HG02970 (cell line): ENCODE results near the gene PTGES3.
A peak's percentile ranks its signal among the peaks of the same experiment; 100 is the strongest.
"Not testable (repeated sequence)": the region's sequence is repeated elsewhere in the genome, so short reads cannot be mapped to it uniquely, and the experiment has no call there.

Experiments used
- ATAC-seq: cut with Tn5 transposase; IDR thresholded peaks from one replicate; pipeline ENCODE4 v1.9.1; 2021; ENCODE audit warnings: mild to moderate bottlenecking, moderate library complexity, moderate number of reproducible peaks; ENCODE audit not compliant: unreplicated experiment, low FRiP score

The PTGES3 gene, protein sequence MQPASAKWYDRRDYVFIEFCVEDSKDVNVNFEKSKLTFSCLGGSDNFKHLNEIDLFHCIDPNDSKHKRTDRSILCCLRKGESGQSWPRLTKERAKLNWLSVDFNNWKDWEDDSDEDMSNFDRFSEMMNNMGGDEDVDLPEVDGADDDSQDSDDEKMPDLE

DNA sequence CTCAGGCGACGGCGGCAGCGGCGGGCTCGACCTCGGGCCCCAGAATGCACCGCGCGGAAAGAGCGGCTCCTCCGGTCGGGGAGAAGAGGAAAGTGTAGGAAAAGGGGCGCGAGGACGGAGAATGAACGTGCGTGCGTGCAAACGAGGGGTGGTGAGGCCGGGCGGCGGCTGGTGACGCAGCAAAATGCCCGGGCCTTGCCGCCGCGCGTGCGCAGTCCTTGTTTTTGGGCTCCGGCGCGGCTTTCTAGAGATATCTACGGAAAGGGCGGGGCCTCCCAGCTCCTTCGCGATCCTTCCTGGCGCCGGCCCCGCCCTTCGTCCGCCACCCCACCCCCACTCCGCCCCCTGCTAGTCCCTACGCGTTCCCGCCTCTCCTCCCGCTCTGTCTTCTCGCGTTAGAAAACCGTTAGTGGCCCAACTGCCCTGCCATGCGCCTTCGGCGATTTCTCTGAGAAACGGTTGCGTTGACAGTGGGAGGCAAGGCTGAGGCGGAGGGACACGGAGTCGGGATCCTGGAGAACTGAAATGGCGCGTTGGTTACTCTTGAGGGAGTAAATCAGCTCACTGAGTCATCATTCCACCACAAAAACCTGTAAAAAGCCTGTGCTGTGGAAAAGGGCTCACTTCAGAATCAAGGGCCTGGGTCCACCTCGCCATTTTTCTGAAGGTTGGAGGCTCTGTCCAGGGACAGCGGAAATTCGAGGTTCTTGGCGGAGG, at the start of gene PTGES3:
PTGES3 (minus strand) TSS at position 156 of the 717 bp plus-strand sequence. CDS start 285 bp downstream, outside the sequence.
- peak; percentile 71 for ATAC-seq

DNA sequence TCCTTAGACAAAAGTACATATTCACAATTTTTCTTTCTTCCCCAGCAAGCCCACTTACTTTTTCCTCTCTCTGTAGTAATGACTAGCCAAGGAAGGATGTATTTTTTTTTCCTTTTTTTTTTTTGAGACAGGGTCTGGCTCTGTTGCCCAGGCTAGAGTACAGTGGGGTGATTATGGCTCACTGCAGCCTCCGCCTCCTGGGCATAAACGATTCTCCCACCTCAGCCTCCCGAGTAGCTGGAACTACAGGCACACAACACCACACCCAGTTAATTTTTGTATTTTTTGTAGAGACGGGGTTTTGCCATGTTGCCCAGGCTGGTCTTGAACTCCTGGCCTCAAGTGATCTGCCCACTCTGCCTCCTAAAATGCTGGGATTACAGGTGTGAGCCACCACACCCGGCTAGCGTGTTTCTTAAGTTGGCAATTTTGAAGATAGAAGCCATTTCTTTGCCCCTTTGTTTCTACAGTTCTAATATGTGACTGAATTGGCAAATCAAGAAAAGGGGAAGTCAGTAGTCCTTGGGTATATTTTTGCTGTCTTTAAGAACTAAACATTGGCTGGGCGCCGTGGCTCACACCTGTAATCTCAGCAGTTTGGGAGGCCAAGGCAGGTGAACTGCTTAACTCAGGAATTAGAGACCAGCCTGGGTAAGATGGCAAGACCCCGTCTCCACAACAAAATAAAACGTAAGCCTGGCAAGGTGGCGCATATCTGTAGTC, 40.2 kb upstream of the PTGES3 start:
- ATAC-seq: no peak

DNA sequence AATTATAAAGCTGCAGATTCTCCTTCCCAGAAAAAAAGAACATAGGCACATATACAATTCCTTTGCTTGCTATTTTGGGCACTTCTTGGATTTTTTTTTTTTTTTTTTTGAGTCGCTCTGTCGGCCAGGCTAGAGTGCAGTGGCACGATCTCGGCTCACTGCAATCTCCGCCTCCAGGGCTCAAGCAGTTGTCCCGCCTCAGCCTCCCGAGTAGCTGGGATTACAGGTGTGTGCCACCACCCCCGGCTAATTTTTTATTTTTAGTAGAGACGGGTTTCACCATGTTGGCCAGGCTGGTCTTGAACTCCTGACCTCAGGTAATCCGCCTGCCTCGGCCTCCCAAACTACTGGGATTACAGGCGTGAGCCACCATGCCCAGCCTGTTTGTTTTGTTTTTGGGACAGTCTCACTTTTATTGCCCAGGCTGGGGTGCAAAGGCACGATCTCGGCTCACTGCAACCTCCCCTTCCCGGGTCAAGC, 38.2 kb upstream of the PTGES3 start:
- not testable (repeated sequence) for ATAC-seq

DNA sequence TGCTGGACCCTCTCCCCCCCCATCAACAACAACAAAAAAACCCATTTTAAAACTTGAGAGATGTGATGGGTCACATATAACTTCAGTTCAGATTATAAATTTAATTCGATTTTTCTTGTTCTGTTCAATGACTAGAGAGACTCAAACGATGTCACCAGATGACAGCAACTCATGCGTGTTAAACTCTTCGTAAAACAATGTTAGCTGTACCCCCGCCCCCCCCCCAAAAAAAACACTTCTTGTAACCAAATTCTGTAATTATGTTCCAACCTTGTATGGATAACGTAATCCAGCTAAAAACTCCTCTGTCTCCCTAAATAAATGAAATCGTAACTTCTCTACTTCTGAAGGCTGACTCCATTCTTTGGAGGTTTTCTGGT, 37.6 kb upstream of the PTGES3 start:
- no peak for ATAC-seq

DNA sequence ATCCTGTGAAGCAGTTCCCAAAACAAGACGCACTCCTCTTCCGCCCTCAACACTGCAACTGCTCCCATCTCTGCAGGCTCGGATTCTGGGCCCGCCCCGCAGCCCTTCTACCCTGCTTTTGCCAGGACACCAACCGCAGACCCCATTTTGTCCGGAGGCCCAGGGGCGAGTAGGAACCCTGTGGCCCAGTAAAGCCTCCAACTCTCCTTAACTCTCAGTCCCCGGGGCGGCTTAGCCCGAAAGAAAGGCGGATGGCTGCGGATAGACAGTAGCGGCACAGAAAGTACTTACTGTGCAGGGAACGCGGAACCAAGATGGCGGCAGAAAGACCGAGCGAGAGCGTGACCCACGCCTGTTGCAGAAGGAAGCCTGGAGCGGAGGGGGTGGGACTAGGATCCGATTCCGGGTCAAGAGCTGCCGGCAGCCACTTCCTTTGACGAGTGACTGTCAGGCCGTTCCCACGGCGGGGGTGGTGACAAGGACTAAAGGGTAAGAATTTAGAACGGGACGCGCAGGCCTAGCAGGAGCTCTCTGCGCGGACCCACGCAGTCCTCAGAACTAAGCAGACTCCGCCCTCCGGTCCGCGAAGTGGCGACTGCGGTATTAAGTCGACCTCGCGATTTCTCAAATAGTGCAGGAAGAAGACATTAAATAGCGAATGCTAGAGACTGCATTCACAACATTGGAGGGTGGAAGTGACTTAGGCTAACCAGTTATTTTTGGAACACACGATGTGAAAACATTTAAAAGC, 37.1 kb upstream of the PTGES3 start, which contains the start of gene NACA:
NACA (minus strand) TSS at position 328 of the 751 bp plus-strand sequence. CDS start 778 bp downstream, outside the sequence.
- peak; percentile 92 for ATAC-seq

DNA sequence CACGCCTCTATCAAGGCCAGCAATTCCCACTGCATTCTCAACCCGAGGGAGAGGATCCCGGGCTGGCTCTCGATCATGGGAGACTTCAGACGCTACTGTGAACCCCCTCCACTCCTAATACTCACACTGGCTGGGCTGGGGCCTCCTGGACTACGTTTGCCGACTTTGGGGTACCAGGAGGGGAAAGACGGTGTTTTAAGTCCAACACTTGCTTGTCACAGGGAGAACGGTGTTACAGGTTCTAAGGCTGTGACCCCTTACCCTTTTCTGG, 36.6 kb upstream of the PTGES3 start:
- no peak for ATAC-seq

DNA sequence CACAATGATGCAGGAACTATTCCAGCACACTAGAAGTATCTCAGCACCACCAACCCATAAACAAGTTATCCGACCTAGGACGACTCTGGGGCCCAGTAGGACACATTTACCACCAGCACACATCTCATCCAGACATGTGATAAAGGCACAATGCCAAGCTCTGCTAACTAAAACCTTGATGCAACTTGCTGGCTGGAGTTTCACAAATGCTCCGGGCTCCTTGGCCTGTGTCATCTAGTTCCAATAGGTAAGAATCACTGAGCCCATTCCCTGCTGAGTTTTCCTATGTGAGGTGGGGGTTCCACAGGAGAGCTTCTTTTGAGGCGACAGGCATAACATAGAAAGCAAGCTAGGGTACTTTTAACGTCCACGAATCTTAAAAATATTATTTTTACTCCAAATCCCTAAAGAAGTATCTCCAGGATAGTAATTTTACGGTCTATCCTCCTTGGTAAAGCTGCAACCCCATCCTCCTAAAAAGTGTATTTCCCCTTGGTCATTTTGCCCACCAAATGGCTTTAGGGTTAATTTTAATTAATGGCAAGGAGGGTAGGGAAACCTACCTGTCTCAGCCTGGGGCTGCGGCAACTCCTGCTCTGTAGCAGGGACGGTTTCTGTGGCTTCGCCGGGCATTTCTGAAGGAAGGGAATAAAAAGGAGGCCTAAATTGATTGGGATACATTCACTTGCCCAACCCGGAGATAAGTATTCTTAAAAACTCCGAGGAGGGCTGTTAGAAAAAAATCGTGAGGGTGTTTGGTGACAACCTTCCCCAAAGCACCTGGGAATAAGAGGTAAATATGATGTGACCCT, 36.0 kb upstream of the PTGES3 start:
- ATAC-seq: no peak

DNA sequence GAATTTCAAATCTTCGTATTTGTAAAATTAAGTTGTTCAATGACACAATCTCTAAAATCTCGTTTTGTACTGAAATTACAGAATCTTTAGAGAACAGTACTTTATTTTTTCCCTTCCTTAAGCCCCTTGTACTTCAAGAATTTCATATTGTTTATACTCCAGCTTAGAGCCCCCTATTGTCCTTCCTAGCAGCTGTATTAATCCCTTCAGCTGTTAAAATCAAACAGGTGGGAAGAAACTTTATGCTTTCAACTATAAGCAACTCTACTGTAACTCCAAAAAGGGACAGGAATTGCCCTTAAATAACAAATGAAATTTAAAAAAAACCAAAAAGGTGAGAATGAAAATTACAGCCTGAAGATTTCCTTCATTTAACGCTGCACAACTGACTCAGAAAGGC, 35.3 kb upstream of the PTGES3 start:
- ATAC-seq: no peak

DNA sequence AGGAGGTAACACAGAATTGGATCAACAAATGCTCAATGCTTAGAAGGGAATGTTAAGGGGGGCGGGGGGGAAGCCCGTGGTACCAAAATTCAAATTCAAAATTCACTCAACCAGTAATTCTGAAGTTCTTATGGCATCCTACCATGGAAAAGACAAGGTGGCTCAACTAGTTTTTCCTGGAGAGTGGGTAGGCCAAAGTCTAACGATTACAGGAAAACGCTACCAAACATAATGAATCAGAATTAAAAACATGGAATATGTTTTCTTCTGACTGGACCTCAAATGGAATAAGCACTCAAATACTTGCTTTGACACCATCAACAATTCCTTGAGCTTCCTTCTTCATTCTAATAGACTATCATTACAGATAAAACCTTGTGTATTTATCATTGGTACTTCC, 34.7 kb upstream of the PTGES3 start:
- ATAC-seq: no peak

DNA sequence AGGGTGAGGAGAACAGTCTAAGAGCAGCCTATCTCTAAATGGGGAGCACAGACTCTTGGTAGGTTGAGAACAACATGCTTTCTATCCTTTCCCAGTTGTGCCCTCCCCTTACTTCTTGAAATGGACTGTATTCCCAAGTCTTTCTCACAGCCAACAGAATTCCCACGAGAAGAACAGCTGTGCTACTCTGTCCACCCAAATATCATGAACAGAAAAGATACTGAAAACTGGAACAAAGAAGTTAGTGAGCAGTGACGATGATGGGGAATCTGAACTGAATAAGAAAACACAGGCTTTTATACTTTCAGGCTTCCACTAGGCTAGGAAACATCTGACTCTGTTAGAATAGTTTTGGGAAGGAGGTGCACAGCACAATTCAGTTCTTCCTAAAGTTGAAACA, 33.6 kb upstream of the PTGES3 start:
- ATAC-seq: no peak

DNA sequence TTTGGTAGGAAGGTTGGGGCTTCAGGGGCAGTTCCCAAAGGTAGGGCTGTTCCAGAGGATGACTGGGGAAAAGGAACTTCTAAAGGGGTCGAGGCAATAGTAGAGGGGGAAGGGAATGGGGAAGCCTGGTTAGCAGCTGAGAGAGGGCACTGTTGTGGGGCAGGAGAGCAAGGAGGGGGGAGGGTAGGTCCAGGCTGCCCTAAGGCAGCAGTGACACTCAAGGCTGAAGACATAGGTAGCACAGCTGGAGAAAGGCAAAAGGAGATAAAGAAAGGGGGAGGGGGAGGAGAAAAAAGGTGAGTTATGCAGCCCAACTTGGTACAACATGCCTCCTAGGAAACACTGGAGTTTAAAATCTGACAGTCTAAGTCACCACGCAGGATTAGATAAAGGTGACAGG, 33.1 kb upstream of the PTGES3 start:
- ATAC-seq: no peak

DNA sequence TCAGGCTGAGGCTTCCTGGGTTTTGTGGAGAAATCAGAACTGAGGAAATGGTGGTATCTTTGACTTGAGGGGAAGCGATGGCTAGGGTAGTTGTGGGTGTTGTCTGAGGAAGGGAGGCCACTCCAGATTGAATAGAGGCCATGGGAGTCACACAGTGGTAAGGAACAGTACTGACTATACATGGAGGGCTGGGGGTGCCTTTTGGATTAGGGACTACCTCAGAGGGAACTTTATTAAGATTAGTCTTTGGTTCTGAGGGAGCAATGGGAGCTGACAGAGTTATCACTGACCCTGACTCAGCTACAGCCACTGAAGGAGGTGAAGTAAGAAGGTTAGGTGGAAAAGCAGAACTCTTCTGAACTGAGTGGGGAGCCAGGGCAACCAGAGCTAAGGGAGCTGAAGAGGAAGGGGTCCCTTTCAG, 32.7 kb upstream of the PTGES3 start:
- ATAC-seq: no peak

DNA sequence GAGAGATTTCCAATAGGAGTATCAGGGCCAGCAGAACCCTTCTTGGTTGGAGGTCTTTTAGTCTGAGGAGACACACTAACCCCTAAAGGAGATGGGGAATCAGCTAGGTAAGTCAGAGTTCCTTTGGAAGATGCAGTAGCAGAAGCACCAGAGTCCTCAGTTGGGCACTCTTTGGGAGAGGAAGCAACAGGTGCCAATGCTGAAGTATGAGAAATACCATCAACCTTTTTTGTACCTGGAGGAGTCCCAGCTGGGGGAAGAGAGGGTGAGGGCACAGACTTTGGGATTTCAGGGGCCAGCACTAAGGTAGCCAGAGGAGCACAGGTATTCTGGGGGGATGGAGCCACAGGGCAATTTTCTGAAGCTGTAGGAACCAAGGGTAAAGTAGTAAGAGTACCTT, 31.0 kb upstream of the PTGES3 start:
- ATAC-seq: no peak

DNA sequence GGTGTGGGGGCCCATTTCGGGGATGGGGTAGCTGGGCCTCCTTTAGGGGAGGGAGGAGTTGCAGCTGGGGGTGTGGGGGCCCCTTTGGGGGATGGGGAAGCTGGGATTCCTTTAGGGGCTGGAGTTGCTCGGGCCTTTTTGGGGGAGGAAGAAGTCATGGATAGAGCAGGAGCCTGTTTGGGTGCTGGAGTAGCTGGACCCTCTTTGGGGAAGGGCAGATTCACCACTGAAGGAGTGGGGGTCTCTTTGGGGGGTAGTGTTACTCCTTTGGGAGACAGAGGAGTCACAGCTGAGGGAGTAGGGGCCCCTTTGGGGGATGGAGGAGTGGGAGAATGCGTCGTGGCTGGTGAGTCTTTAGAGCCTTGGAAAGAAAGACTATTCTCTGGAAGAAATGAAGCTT, 30.6 kb upstream of the PTGES3 start:
- no peak for ATAC-seq

DNA sequence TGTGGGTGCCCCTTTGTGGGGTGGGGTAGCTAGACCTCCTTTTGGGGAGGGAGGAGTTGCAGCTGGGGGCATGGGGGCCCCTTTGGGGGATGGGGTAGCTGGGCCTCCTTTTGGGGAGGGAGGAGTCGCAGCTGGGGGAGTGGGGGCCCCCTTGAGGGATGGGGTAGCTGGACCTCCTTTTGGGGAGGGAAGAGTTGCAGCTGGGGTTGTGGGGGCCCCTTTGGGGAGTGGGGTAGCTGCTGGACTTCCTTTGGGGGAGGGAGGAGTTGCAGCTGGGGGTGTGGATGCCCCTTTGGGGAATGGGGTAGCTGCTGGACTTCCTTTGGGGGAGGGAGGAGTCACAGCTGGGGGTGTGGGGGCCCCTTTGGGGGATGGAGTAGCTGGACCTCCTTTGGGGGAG, 30.1 kb upstream of the PTGES3 start:
- ATAC-seq: no peak

DNA sequence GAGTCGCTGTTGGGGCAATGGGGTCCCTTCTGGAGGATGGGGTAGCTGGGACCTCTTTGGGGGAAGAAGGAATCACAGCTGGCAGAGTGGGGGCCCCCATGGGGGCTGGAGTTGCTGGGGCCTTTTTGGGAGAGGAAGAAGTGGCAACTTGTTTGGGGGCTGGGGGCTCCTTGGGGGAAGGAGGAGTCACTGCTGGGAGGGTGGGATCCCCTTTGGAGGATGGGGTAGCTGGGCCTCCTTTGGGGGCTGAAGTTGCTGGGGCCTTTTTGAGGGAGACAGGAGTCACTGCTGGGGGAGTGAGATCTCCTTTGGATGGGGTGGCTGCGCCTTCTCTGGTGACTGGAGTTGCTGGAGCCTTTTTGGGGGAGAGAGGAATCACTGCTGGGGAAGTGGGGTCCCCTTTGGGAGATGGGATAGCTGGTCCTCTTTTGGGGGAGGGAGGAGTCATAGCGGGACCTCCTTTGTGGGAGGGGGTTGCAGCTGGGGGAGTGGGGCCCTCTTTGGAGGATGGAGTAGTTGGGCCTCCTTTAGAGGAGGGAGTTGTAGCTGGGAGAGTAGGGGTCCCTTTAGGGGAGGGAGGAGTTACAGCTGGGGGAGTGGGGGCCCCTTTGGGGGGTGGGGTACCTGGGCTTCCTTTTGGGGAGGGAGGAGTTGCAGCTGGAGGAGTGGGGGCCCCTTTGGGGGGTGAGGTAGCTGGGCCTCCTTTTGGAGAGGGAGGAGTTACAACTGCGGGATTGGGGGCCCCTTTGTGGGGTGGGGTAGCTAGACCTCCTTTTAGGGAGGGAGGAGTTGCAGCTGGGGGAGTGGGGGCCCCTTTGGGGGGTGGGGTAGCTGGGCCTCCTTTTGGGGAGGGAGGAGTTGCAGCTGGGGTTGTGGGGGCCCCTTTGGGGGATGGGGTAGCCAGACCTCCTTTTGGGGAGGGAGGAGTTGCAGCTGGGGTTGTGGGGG, 29.1 kb upstream of the PTGES3 start:
- ATAC-seq: no peak

DNA sequence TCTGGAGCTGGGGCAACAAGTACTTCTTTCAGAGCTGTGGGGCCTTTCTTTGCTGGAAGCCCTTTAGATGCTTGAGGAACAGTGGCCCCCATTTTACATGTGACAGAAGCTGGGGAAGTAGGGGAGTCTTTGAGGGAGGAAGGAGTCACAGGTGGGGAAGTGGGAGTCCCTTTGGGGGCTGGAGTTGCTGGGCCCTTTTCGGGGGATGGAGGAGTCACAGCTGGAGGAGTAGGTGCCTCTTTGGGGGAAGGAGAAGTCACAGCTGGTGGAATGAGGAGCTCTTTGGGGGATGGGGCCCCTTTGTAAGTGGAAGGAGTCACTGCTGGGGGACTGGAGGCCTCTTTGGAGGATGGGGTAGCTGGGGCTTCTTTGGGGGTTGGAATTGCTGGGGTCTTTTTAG, 28.4 kb upstream of the PTGES3 start:
- no peak for ATAC-seq

DNA sequence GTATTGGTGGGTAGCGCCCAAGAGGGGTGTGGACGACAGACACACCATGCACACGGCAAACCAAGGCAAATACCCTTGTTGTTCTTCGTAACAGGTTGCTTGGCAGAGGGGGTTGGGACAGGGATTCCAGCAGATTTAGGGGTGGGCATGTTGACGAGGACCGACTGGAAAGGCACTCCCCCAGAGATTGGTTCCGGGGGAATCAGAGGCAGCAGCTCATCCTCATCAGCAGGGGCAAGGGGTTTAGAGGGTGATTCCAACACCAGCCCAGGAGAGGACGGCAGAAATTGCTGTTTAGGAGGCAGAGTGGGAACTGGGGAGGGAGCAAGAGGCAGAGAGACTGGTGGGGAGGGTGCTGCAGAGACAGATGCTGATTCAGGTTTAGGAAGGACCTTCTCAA, 27.7 kb upstream of the PTGES3 start:
- ATAC-seq: no peak

DNA sequence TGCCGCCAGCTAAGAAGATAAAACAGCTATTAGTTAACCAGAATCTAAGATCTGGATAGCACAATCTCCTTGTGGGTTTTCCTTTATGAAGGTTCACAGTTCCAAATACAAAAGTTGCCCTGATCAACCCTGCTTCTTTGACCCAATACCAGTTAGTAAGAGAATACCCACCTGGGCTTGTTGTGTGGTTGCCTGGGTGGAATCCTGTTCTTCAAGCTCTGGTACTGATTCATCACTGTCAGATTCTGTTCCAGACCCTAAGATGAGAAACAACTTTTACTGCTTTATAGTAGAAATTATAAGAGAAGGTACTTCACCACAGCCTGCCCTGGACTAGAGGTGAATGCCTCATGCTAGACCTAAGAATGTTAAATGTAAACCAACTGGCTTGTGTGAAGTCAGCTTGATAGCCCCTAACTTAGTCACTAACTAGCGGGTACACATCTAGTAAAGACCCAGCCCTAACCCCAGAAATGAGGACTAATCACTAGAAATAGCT, 26.4 kb upstream of the PTGES3 start:
- no peak for ATAC-seq
